SK-N-MC (cell line): ENCODE data around the gene HOXC5.

Source experiments
- EZH2 ChIP-seq: fragments of 200-600 bp; sonication (generic); IDR thresholded peaks from one replicate; pipeline ENCODE4 v1.6.1; 2017; ENCODE audit warnings: antibody characterized with exemption
- POLR2AphosphoS5 ChIP-seq: IDR thresholded peaks from 2 replicates; pipeline ENCODE4 v1.6.1; 2012; ENCODE audit warnings: mild to moderate bottlenecking, low read depth, low read length, borderline replicate concordance

DNA sequence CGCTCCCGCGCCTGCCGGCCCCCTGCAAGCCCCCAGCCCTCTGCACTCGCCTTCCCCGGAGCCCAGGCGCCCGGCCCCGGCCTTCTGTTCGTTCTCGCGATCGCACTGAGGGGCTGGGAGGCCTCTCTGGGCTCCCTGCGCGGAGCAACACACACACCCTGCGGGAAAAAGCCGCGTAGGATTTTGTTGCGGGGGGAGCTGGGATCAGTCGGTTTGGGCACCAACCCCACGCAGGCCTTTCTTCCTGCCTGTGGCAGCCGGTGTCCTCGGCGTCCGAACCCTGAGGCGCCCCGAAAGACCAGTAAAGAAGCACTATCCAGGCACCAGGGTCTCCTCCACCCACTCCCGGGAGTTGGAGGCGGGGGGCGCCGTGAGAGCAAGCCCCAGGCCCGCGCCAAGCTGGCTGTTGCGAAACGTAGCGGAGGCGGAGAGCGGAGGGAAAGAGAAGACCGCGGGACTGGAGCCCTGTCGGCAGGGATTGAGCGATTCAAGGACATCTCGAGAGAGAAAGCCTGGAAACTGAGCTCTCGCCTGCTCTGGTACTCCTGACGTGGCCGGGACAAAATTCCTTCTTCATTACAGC is 1.9 kb upstream of the HOXC5 start:
- TF ChIP-seq EZH2 (no peak), POLR2AphosphoS5 (no peak)
